Forelimb muscle (tissue), 1 donor: ENCODE measurements around the gene PSD2. TPM values are rescaled to one million over a fixed set of nuclear protein-coding genes. Genes with fewer than 3 reads are reported as not detected.

Experiments used
- DNase-seq: peaks from one replicate; pipeline ENCODE4 v3.0.0-alpha.2; 2013; ENCODE audit warnings: low read depth
- polyA plus RNA-seq: library from polyadenylated mRNA; unstranded; fragments of 120-200 nt; gene quantifications from one replicate; pipeline ENCODE4 v1.2.1, GENCODE V29; 2013; ENCODE audit not compliant: insufficient read length

Gene PSD2
- polyA plus RNA-seq, 1 donor: 0.19 TPM

- DNase-seq: no peak
Observed at GRCh38 chr5:139811274-139811607, 15.6 kb downstream of the PSD2 start.

GRCh38 chr5:139812323-139812722, 16.7 kb downstream of the PSD2 start:
- no peak for DNase-seq

DNA sequence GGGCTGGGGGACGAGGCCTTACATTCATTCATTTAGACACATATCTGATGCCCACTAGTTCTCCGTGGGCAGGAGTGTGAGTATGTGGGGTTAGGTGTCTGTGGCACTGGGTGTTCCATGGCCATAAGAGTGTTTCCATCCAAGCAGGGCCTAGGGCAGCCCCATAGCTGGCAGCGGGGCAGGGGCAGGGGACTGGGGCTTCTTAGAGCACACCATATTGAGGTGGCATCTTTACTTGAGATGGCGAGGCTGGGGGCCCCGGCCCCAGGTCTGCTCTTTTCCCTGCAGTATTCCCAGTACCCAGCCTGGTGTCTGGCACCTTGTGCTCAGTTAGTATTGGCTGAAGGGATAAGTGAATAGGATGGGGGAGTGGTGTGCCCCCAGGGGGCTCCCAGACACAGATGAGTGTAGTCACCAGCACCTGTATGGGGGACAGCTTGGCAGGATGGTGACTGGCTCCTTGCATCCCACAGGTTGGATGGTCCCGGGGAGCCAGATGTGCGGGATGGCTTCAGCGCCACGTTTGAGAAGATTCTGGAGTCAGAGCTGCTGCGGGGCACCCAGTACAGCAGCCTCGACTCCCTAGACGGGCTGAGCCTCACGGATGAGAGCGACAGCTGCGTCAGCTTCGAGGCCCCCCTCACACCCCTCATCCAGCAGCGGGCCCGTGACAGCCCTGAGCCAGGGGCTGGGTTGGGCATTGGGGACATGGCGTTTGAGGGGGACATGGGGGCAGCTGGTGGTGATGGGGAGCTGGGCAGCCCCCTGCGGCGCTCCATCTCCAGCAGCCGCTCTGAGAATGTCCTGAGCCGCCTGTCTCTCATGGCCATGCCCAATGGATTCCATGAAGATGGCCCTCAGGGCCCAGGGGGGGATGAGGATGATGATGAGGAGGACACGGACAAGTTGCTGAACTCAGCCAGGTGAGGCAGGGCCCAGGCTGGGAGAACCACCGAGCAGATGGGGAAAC, 17.5 kb downstream of the PSD2 start:
- no peak for DNase-seq

- no peak for DNase-seq
Observed at GRCh38 chr5:139814191-139814601, 18.6 kb downstream of the PSD2 start.

DNA sequence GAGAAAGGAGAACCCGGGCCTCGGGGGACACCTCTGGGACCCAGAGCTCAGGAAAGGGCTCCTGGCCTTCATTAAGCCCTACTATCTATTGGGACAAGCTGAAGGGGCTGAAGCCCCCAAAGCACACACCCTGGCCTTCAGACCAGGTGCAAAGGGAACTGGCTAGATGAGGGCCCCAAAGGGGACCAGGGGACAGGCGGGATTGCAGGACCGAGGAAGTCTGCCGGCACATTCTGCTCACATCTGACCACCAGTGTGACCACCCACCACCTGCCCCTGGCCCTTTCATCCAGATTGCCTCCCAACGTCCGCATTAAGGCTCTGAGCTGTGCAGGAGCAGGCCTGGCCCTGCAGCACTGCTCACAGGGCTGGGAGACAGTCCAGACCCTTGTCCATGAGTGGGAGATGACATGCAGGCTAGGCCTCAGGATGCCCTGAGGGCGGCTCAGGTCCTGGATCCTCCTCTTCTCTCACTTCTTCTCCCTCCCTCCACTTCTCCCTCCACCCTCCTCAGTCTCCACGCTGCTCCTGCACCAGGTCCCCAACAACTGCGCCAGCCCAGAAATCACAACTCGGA, 19.2 kb downstream of the PSD2 start:
- no peak for DNase-seq

- DNase-seq: no peak
Observed at GRCh38 chr5:139816566-139816965, 21.0 kb downstream of the PSD2 start.

DNA sequence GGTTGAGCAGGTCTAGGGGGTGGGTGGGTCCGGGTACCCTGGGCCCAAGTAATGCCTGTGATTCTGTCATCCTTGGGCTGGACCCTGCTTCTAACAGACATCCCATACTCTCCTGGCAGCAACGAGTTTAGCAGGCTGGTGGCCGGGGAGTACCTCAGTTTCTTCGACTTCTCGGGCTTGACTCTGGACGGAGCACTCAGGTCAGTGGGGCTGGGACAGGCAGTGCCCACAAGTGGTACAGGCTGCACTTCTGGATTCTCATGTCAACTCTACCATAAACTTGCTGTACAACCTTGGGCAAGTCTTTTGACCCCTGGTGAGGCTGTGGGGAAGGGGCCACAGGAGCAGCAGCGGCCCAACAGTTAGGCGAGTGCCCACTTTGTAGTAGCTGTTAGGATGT, 21.8 kb downstream of the PSD2 start:
- no peak for DNase-seq

- no peak for DNase-seq
Observed at GRCh38 chr5:139817970-139818369, 22.4 kb downstream of the PSD2 start.

GRCh38 chr5:139820130-139820529, 24.5 kb downstream of the PSD2 start:
- DNase-seq: no peak

GRCh38 chr5:139820606-139821005, 25.0 kb downstream of the PSD2 start:
- no peak for DNase-seq

DNA sequence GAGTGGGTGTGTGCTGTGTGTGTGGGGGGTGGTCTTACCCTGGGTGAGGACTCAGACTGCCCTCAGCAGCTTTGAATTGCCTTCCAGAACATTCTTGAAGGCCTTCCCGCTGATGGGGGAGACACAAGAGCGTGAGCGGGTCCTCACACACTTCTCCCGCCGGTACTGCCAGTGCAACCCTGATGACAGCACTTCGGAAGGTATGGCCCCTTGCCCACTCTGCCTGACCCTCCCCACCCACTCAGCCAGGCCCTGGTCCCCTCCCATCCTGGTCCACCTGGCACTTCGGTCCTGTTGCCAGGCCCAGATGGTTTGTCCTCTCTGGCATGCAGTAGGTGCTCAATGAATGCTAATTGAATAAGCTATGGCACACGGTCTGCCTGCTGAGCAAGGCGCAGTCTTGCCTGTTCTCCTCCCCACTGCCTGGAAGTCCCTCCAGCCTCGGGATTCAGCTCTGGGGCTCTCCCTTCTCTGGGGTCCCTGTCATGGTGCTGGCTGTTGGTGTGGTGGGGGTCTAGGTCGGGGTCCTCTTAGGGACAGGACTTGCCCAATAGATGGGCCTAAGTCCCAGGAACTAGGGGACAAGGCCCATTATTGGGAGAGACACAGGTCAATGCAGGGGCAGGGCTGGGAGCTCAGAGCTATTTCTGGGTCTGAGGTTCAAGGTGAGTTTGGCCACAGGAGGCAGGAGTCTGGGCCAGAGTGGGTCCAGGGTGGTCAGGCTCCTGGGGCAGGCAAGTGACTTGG, 26.4 kb downstream of the PSD2 start:
- DNase-seq: no peak

GRCh38 chr5:139822553-139823425, 27.2 kb downstream of the PSD2 start:
- DNase-seq: no peak

GRCh38 chr5:139823757-139824355, 28.2 kb downstream of the PSD2 start:
- no peak for DNase-seq

GRCh38 chr5:139825690-139826089, 30.1 kb downstream of the PSD2 start:
- DNase-seq: no peak

DNA sequence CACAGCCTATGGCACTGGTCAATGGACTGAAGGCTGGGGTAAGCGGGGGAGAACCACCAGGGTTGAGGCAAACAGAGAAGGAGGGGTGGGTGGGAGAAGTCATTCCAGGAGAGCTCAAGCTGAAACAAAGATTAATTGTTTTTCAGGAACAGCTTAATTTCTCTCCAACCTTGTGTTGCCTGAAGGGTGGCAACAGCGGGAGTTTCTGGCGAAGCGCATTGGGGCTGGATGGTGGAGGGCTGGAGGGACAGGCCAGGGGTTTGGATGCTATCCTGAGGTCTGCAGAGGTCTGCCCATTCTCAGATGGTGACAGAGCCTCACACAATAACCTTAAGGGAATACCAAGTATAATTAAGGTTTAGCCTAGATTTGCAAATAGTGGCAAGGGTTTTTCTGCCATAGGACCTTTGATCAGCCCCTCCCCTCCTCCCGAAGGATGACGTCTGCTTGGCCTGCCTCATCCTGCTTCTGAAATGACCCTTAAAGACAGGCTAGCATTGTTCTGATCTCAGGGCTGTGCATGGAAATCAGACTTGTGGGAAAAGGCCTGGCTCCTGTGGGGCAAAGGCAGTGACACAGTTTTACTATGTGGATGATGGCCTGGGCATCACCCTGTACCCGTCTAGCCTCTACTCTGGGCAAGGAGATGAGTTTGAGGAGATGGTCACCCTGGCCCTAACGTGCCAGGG, 32.7 kb downstream of the PSD2 start:
- DNase-seq: no peak

DNA sequence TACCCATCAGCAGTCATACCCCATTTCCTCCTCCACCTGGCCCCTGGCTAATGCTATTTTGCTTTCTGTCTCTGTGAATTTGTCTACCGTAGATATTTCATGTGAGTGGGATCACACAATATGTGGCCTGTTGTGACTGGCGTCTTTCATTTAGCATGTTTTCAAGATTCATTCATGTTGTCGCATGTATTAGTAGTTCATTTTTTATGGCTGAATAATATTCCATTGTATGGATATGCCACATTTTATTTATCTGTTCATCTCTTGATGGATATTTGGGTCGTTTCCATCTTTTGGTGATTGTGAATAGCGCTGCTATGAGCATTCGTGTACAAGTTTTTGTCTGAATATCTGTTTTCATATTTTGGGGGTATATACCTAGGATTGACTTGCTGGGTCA, 33.9 kb downstream of the PSD2 start:
- DNase-seq: no peak

DNA sequence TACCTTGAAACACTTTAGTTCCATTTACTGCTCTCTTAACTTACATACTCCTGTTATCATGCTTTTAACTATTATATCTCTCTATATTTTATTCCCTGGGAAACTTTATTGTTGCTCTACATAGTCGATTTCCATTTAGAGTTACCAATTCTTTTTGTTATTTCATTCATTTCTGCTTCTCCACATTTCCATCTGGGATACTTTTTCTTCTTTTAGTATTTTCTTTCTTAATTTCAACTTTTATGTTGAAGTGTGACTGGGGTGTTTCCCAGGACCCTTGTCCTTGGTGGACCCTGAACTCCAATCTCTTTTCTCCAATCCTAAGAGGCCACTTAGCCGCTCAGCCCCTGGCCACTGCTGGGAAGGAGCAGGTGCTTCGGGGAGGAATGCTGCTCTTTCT, 36.0 kb downstream of the PSD2 start:
- DNase-seq: no peak

DNA sequence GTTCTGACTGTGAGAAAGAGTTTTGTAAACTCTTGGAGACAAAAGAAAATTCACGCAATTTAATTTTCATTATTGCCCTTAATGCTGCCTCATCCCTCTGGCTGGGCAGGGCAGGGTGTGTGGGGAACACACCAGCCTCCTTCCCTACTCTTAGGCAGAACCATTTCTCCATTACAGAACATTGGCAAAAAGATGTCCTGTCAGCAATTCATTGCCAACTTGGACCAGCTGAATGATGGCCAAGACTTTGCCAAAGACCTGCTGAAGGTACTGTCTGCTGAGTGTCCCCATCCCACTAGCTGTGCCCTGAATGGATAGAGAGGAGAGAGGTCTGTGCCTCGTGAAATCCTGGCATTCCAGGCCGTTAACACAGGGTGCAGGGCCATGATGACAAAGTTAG, 37.9 kb downstream of the PSD2 start:
- DNase-seq: no peak

DNA sequence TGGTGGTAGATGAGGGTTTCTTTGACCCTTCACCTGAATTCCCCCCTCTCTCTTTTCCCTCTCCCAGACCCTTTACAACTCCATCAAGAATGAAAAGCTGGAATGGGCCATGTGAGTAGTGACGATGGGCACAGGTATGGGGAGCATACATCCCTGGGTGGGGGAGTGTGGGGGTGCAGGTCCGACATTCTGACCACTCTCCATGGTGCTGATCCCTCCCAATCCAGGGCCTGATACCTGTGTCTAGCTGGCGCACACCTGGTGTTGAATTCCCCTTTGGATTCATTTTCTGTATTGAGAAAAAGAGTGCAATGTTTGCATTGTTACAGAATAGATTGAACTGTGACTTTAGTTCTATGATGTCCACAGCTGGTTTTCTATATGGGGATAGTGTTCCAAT, 40.0 kb downstream of the PSD2 start:
- no peak for DNase-seq

GRCh38 chr5:139836469-139837208, 41.0 kb downstream of the PSD2 start:
- DNase-seq: no peak
